HG03442 (cell line): Measurements from ENCODE around the gene ZNF605.
"Not testable (repeated sequence)": the region's sequence is repeated elsewhere in the genome, so short reads cannot be mapped to it uniquely, and the experiment has no call there.

ENCODE experiments used
- ATAC-seq: cut with Tn5 transposase; IDR thresholded peaks from one replicate; pipeline ENCODE4 v1.9.1; 2021; ENCODE audit warnings: mild to moderate bottlenecking, moderate library complexity; ENCODE audit not compliant: unreplicated experiment

Gene ZNF605

GRCh38 chr12:132956011-132956788, at the start of gene ZNF605:
TSS of gene ZNF605 (minus strand) at chr12:132956306. CDS start at chr12:132945635, 10,671 bp downstream.
- peak; percentile 94 for ATAC-seq

- no peak for ATAC-seq
Measured at GRCh38 chr12:132998741-132999140, 42.6 kb upstream of the ZNF605 start.

DNA sequence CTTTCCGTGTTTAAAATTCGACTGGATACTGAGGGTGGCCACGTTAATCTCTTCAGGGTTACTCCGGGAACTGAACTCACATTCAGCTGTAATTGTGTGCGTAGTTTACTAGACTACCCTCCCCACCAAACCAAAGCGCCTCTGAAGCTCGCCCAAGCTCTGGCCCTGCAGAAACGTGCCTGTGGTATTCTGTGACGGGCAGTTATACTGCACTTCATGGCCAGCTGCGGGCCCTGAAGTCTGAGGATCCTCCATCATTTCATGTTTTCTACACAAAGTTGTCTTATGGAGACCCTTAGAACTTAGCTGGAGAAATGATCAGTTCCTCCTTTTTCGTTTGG, 30.7 kb upstream of the ZNF605 start:
- ATAC-seq = no peak

- ATAC-seq = peak; percentile 96
Measured at GRCh38 chr12:132986001-132986884, 30.1 kb upstream of the ZNF605 start, which contains the start of gene ZNF26. TSS of gene ZNF26 (plus strand) at chr12:132986367. CDS start at chr12:132986841, 474 bp downstream.

- not testable (repeated sequence) for ATAC-seq
Measured at GRCh38 chr12:132976870-132977269, 20.8 kb upstream of the ZNF605 start.

DNA sequence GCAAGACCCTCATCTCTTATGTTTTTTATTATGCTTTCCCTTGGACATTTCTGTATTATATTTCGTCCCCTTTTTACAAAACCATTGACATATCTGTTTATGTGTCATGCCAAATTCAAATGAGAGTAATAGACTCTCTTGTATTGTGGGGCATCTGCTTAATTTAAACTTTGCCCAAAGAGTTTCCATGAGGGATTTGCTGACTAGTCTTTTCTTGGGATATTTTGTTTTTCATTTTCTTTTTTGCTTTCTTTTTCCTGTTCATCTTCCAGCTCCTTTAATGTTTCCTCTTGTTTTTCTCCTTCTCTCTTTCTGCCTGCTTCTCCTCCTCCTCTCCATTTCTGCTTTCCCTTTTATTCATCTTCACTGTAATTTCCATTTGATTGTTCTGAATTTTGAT, 16.3 kb upstream of the ZNF605 start:
- no peak for ATAC-seq

GRCh38 chr12:132967736-132968135, 11.6 kb upstream of the ZNF605 start:
- no peak for ATAC-seq

DNA sequence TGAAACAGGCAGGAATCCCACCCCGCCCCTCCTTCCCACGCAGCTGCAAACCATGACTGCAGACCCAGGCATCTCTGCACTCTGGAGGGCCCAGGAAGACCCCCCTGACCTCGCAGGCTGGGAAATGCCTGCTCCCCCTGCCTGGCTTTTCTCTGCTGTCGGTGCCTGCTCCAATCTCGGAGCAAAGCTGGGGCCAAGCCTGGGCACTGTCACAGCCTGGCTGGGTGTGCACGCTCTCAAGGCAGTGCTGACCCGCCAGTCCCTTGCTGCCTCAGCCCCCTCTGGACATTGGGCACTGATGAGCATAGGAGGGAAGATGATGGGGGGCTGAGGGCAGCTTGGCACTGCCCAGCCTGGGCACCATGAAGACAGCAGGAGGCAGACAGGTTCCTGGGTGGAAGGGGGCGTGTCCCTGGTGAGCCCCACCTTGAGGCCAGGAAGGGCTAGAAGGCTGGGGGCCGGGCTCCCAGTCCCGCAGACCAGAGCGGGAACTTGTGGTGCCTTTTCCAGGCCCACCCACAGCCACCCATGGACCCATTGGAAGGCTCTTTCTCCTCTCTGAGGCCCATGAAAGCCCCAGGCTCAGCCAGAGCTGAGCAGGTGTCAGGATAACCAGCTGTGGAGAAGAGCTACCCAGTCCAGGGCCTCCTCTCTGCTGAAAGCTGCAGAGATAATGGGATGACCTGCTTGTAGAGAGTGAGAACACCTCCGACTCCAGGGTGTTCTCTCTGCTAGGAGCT, 10.7 kb upstream of the ZNF605 start:
- ATAC-seq = no peak

- ATAC-seq = no peak
Measured at GRCh38 chr12:132965796-132966195, 9.7 kb upstream of the ZNF605 start.

DNA sequence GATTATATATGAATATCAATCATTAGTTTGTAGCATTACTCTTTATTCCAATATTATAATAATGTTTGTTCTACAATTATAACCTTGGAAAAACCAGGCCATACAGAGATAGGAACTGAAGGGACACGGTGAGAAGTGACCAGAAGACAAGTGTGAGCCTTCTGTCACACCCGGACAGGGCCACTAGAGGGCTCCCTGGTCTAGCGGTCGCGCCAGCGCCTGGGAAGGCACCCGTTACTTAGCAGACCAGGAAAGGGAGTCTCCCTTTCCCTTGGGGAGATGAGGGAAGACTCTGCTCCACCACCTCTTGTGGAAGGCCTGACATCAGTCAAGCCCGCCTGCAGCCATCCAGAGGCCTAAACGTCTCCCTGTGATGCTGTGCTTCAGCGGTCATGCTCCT, 7.8 kb upstream of the ZNF605 start:
- not testable (repeated sequence) for ATAC-seq

GRCh38 chr12:132961790-132962189, 5.7 kb upstream of the ZNF605 start:
- not testable (repeated sequence) for ATAC-seq

- ATAC-seq = peak; percentile 30
Measured at GRCh38 chr12:132955094-132956010, 754 bp downstream of the ZNF605 start.

GRCh38 chr12:132954471-132955048, 1.5 kb downstream of the ZNF605 start:
- no peak for ATAC-seq

- no peak for ATAC-seq
Measured at GRCh38 chr12:132953771-132954170, 2.3 kb downstream of the ZNF605 start.

DNA sequence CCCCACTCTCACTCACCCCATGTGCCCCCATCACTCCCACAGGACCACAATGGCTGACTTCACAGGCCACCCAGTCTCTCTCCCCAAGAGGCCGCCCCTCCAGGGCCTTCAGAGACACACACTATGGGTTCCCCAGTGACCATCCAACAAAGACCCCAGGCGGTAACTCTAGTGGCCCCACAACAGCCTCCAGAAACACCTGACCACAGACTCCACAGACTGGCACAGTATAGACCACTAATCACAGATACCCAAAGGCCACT, 3.0 kb downstream of the ZNF605 start:
- ATAC-seq = no peak

DNA sequence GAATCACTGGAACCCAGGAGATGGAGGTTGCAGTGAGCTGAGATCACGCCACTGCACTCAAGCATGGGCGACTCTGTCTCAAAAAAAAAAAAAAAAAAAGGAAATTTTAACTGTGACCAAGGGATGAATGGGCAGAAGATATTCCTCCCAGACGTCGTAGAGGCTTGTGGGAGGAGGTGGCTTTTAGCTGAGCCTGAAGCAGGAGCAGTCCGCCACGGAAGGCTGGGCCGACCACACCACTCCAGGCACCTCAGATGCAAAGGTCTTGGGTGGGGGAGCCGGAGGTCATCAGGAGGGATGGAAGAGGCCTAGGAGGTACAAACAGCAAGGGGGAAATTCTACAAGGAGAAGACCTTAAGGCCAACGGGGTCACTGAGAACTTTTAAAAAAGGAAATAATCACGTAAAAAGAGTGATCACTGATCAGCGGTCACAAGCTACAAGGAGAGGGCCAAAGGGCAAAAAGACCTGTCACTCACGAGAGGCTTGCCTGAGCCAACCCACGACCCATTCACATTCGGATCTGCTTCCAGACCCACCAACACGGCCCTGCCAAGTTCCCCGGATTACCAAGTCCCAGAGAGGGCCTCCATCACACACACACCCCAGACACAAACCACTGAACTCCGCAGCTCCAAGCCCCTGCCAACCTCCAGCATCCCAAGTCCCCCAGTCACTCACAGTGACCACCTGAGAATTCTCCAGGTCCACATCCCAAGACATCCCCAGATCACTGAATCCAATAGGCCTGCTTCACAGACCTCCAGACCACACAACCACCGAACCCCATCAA, 3.5 kb downstream of the ZNF605 start:
- ATAC-seq = no peak

GRCh38 chr12:132951649-132952048, 4.5 kb downstream of the ZNF605 start:
- no peak for ATAC-seq

DNA sequence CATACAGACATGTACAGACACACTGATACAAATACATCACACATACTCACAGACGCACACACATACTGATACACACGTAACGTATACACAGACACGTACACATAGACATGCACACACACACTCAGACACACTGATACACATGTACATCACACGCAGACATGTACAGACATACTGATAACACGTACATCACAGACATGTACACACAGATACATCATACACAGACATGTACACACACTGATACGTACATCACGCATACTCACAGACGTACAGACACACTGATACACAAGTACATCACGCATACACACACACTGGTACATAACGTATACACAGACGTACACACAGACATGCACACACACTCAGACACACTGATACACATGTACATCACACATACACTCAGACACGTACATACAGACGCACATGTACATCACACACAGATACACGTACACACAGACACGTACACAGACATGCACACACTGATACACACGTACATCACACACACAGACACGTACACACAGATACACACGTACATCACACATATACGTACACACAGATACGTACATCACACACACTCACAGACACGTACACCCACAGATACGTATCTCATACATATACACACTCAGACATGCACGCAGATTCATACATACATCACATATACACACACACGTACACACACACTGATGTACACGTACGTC, 5.1 kb downstream of the ZNF605 start:
- no peak for ATAC-seq
